ENCODE measurements around the gene PLCB1. TPM values are rescaled to one million over a fixed set of nuclear protein-coding genes. Genes with fewer than 3 reads are reported as not detected.

Gene PLCB1
- total RNA-seq, 1 donor: 13.4 TPM

GRCh38 chr20:8671370-8671961 is 539.4 kb downstream of the PLCB1 start:
- H2AFZ ChIP-seq (ENCODE audit: low read length): no peak overlapping the region
- no peak overlapping the region for H3K27ac ChIP-seq (ENCODE audit: low read depth, low read length)
- H3K36me3 ChIP-seq (ENCODE audit: insufficient read depth, low read length): no peaks in the 10 kb centered on the region
- H3K4me1 ChIP-seq (ENCODE audit: insufficient read depth, low read length): peaks cover 4% of the 10 kb centered on the region
- H3K4me2 ChIP-seq (ENCODE audit: insufficient read depth, low read length): no peak overlapping the region
- TF ChIP-seq CTCF (IDR thresholded peaks at IDR 0.05; ENCODE audit: extremely low read depth, low read depth, low read length): no peak
- H4K20me1 ChIP-seq (ENCODE audit: insufficient read depth, low read length): no peaks in the 10 kb centered on the region
- H3K79me2 ChIP-seq (ENCODE audit: insufficient read depth, low read length): no peaks in the 10 kb centered on the region
- no peak overlapping the region for H3K4me3 ChIP-seq (ENCODE audit: insufficient read depth, low read length)
- no peaks in the 10 kb centered on the region for H3K9me3 ChIP-seq (ENCODE audit: low read depth, low read length)
- DNase-seq (ENCODE audit: insufficient read length, low spot score, missing footprints): no peak
- H3K27me3 ChIP-seq (ENCODE audit: insufficient read depth, low read length): no peaks in the 10 kb centered on the region

GRCh38 chr20:8673116-8673515 is 541.0 kb downstream of the PLCB1 start:
- Histone ChIP-seq H2AFZ (ENCODE audit: low read length) (no peak overlapping the region), H3K27ac (ENCODE audit: low read depth, low read length) (no peak overlapping the region)

GRCh38 chr20:8675896-8676295 is 543.8 kb downstream of the PLCB1 start:
- H3K4me3 ChIP-seq (ENCODE audit: insufficient read depth, low read length): no peak overlapping the region
- TF ChIP-seq CTCF (IDR thresholded peaks at IDR 0.05; ENCODE audit: extremely low read depth, low read depth, low read length): no peak

More at GRCh38 chr20:8673116-8673515, 541.0 kb downstream of the PLCB1 start:
- H4K20me1 ChIP-seq (ENCODE audit: insufficient read depth, low read length): no peaks in the 10 kb centered on the region
- no peaks in the 10 kb centered on the region for H3K36me3 ChIP-seq (ENCODE audit: insufficient read depth, low read length)
- TF ChIP-seq CTCF (IDR thresholded peaks at IDR 0.05; ENCODE audit: extremely low read depth, low read depth, low read length): no peak
- no peak for DNase-seq (ENCODE audit: insufficient read length, low spot score, missing footprints)
- H3K9me3 ChIP-seq (ENCODE audit: low read depth, low read length): no peaks in the 10 kb centered on the region
- H3K79me2 ChIP-seq (ENCODE audit: insufficient read depth, low read length): no peaks in the 10 kb centered on the region
- H3K4me2 ChIP-seq (ENCODE audit: insufficient read depth, low read length): no peak overlapping the region
- H3K4me1 ChIP-seq (ENCODE audit: insufficient read depth, low read length): no peaks in the 10 kb centered on the region
- no peak overlapping the region for H3K4me3 ChIP-seq (ENCODE audit: insufficient read depth, low read length)
- H3K27me3 ChIP-seq (ENCODE audit: insufficient read depth, low read length): no peaks in the 10 kb centered on the region

GRCh38 chr20:8678098-8678776 is 546.2 kb downstream of the PLCB1 start:
- H3K4me2 ChIP-seq (ENCODE audit: insufficient read depth, low read length): no peak overlapping the region
- DNase-seq (ENCODE audit: insufficient read length, low spot score, missing footprints): peak; percentile 73
- no peak overlapping the region for H2AFZ ChIP-seq (ENCODE audit: low read length)
- no peak overlapping the region for H3K27ac ChIP-seq (ENCODE audit: low read depth, low read length)
- H3K36me3 ChIP-seq (ENCODE audit: insufficient read depth, low read length): no peaks in the 10 kb centered on the region
- H3K79me2 ChIP-seq (ENCODE audit: insufficient read depth, low read length): no peaks in the 10 kb centered on the region
- TF ChIP-seq CTCF (IDR thresholded peaks at IDR 0.05; ENCODE audit: extremely low read depth, low read depth, low read length): no peak
- no peaks in the 10 kb centered on the region for H3K9me3 ChIP-seq (ENCODE audit: low read depth, low read length)
- H3K27me3 ChIP-seq (ENCODE audit: insufficient read depth, low read length): no peaks in the 10 kb centered on the region
- no peak overlapping the region for H3K4me3 ChIP-seq (ENCODE audit: insufficient read depth, low read length)
- H3K4me1 ChIP-seq (ENCODE audit: insufficient read depth, low read length): no peaks in the 10 kb centered on the region
- no peaks in the 10 kb centered on the region for H4K20me1 ChIP-seq (ENCODE audit: insufficient read depth, low read length)

More at GRCh38 chr20:8675896-8676295, 543.8 kb downstream of the PLCB1 start:
- Histone ChIP-seq H3K27me3 (ENCODE audit: insufficient read depth, low read length) (no peaks in the 10 kb centered on the region), H4K20me1 (ENCODE audit: insufficient read depth, low read length) (no peaks in the 10 kb centered on the region), H3K9me3 (ENCODE audit: low read depth, low read length) (no peaks in the 10 kb centered on the region), H3K36me3 (ENCODE audit: insufficient read depth, low read length) (no peaks in the 10 kb centered on the region), H3K4me2 (ENCODE audit: insufficient read depth, low read length) (no peak overlapping the region), H3K27ac (ENCODE audit: low read depth, low read length) (no peak overlapping the region), H3K4me1 (ENCODE audit: insufficient read depth, low read length) (no peaks in the 10 kb centered on the region), H2AFZ (ENCODE audit: low read length) (no peak overlapping the region), H3K79me2 (ENCODE audit: insufficient read depth, low read length) (no peaks in the 10 kb centered on the region)
- no peak for DNase-seq (ENCODE audit: insufficient read length, low spot score, missing footprints)
